ENCODE measurements around the gene UBE4A. TPM values are rescaled to one million over a fixed set of nuclear protein-coding genes. Genes with fewer than 3 reads are reported as not detected.
"Not testable (repeated sequence)": the region's sequence is repeated elsewhere in the genome, so short reads cannot be mapped to it uniquely, and the experiment has no call there.

The UBE4A gene
- total RNA-seq, 1 donor from 2014 or later, result 27.3 TPM

- H3K4me3 ChIP-seq (ENCODE audit: low read depth, low read length), result no peak overlapping the region
- no peak for TF ChIP-seq CTCF (conservative IDR thresholded peaks at IDR 0.05; ENCODE audit: low read depth, low read length)
- no peak for DNase-seq (ENCODE audit: low read depth)
These were observed 38.0 kb downstream of the UBE4A start for GRCh38 chr11:118397448-118397847.

- no peak overlapping the region for H3K4me3 ChIP-seq (ENCODE audit: low read depth, low read length)
- no peak for DNase-seq (ENCODE audit: low read depth)
- no peak for TF ChIP-seq CTCF (conservative IDR thresholded peaks at IDR 0.05; ENCODE audit: low read depth, low read length)
These were observed 39.6 kb downstream of the UBE4A start for GRCh38 chr11:118398791-118399559.

- TF ChIP-seq CTCF (conservative IDR thresholded peaks at IDR 0.05; ENCODE audit: low read depth, low read length), result no peak
- H3K4me3 ChIP-seq (ENCODE audit: low read depth, low read length), result peak within 1 kb of the TSS; percentile 85
These were observed 41.9 kb downstream of the UBE4A start, which contains the start of gene ATP5MG for GRCh38 chr11:118401151-118401879. TSS of gene ATP5MG (plus strand) at chr11:118401606. CDS start at chr11:118401666, 60 bp downstream.

GRCh38 chr11:118401880-118402590 is 42.6 kb downstream of the UBE4A start:
- H3K4me3 ChIP-seq (ENCODE audit: low read depth, low read length), result peak overlapping the region; percentile 85
- peak; percentile 11 for TF ChIP-seq CTCF (conservative IDR thresholded peaks at IDR 0.05; ENCODE audit: low read depth, low read length)
- peak; percentile 90 for DNase-seq (ENCODE audit: low read depth)

More at GRCh38 chr11:118401151-118401879, 41.9 kb downstream of the UBE4A start, which contains the start of gene ATP5MG:
- DNase-seq (ENCODE audit: low read depth), result peak; percentile 57

- DNase-seq (ENCODE audit: low read depth), result not testable (repeated sequence)
- H3K4me3 ChIP-seq (ENCODE audit: low read depth, low read length), result peak overlapping the region; percentile 85
These were observed 43.2 kb downstream of the UBE4A start for GRCh38 chr11:118402594-118402993.

GRCh38 chr11:118406599-118407166 is 47.3 kb downstream of the UBE4A start:
- DNase-seq (ENCODE audit: low read depth), result no peak
- no peak overlapping the region for H3K4me3 ChIP-seq (ENCODE audit: low read depth, low read length)
- no peak for TF ChIP-seq CTCF (conservative IDR thresholded peaks at IDR 0.05; ENCODE audit: low read depth, low read length)
